Body of pancreas (tissue), 4 donors: ENCODE measurements around the gene CHMP4B.
"Not testable (repeated sequence)": the region's sequence is repeated elsewhere in the genome, so short reads cannot be mapped to it uniquely, and the experiment has no call there.

ENCODE experiments used
- POLR2A ChIP-seq, 3 donors: fragments of 450-650 bp; IDR thresholded peaks; one replicate each; pipeline ENCODE4 v1.6.1; 2016; ENCODE audit warnings: antibody characterized with exemption in 3 of 3, mild to moderate bottlenecking in 2 of 3
- TF ChIP-seq, protein P1 (sequence below), 7 experiments: fragments of 450-650 bp in 4 of 7; fragments of 200-600 bp in 3 of 7; sonication (generic) in 3 of 7; IDR thresholded peaks; one replicate each; pipeline ENCODE4 v1.5.1; 2016 to 2019; ENCODE audit warnings: antibody characterized with exemption in 7 of 7

DNA sequence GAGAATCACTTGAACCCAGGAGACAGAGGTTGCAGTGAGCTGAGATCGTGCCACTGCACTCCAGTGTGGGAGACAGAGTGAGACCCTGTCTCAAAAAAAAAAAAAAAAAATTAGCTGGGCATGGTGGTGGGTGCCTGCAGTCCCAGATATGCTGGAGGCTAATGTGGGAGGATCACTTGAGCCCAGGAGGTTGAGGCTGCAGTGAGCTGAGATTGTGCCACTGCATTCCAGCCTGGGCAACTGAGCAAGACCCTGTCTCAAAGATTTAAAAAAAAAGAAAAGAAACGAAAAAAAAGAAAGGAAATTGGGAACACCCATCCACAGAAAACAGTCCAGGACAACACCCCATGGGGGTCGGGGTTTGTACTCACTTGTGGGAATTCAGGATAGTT, 18.6 kb upstream of the CHMP4B start:
- TF ChIP-seq, protein P1, sequence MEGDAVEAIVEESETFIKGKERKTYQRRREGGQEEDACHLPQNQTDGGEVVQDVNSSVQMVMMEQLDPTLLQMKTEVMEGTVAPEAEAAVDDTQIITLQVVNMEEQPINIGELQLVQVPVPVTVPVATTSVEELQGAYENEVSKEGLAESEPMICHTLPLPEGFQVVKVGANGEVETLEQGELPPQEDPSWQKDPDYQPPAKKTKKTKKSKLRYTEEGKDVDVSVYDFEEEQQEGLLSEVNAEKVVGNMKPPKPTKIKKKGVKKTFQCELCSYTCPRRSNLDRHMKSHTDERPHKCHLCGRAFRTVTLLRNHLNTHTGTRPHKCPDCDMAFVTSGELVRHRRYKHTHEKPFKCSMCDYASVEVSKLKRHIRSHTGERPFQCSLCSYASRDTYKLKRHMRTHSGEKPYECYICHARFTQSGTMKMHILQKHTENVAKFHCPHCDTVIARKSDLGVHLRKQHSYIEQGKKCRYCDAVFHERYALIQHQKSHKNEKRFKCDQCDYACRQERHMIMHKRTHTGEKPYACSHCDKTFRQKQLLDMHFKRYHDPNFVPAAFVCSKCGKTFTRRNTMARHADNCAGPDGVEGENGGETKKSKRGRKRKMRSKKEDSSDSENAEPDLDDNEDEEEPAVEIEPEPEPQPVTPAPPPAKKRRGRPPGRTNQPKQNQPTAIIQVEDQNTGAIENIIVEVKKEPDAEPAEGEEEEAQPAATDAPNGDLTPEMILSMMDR (IDR thresholded peaks at IDR 0.05) = not testable (repeated sequence)
- not testable (repeated sequence) for TF ChIP-seq POLR2A (IDR thresholded peaks at IDR 0.05)
